H9 (cell line): Measurements from ENCODE around the gene DAP3. TPM values are rescaled to one million over a fixed set of nuclear protein-coding genes. Genes with fewer than 3 reads are reported as not detected.
"Not testable (repeated sequence)": the region's sequence is repeated elsewhere in the genome, so short reads cannot be mapped to it uniquely, and the experiment has no call there.

Experiments used
- DNase-seq: peaks from one replicate; pipeline ENCODE4 v3.0.0-alpha.2; 2017
- H2AFZ ChIP-seq: one replicate; pipeline ENCODE4 v1.6.1; 2013; ENCODE audit warnings: mild to moderate bottlenecking, low read length, control low read depth, moderate library complexity
- H2AK5ac ChIP-seq: 2 replicates; pipeline ENCODE4 v1.6.1; 2013; ENCODE audit warnings: low read length, control low read depth, mixed read lengths; ENCODE audit not compliant: insufficient read length
- H2BK120ac ChIP-seq: one replicate; pipeline ENCODE4 v1.6.1; 2013; ENCODE audit warnings: low read depth, mild to moderate bottlenecking, low read length, control low read depth, inconsistent platforms; ENCODE audit not compliant: poor library complexity, severe bottlenecking
- H2BK12ac ChIP-seq: 2 replicates; pipeline ENCODE4 v1.6.1; 2013; ENCODE audit warnings: low read length, control low read depth, mixed read lengths, low read depth; ENCODE audit not compliant: insufficient read length
- H2BK15ac ChIP-seq: 2 replicates; pipeline ENCODE4 v1.6.1; 2013; ENCODE audit warnings: low read depth, low read length, control low read depth
- H2BK20ac ChIP-seq: one replicate; pipeline ENCODE4 v1.6.1; 2013; ENCODE audit warnings: low read depth, mild to moderate bottlenecking, low read length, control low read depth, inconsistent platforms; ENCODE audit not compliant: poor library complexity, severe bottlenecking
- H2BK5ac ChIP-seq: 2 replicates; pipeline ENCODE4 v1.6.1; 2013; ENCODE audit warnings: low read length, control low read depth, mixed read lengths; ENCODE audit not compliant: insufficient read length
- H3K14ac ChIP-seq: 2 replicates; pipeline ENCODE4 v1.6.1; 2013; ENCODE audit warnings: low read length, control low read depth; ENCODE audit not compliant: insufficient read depth
- H3K18ac ChIP-seq: 2 replicates; pipeline ENCODE4 v1.6.1; 2013; ENCODE audit warnings: low read depth, mild to moderate bottlenecking, mixed read lengths, low read length, control low read depth; ENCODE audit not compliant: insufficient read length
- H3K23ac ChIP-seq: 2 replicates; pipeline ENCODE4 v1.6.1; 2013; ENCODE audit warnings: low read length, control low read depth, mixed read lengths, low read depth; ENCODE audit not compliant: insufficient read length
- H3K23me2 ChIP-seq: 2 replicates; pipeline ENCODE4 v1.6.1; 2013; ENCODE audit warnings: low read depth, mild to moderate bottlenecking, mixed read lengths, low read length, control low read depth; ENCODE audit not compliant: insufficient read length, poor library complexity, severe bottlenecking
- H3K27ac ChIP-seq: 2 replicates; pipeline ENCODE4 v1.5.1; 2013; ENCODE audit warnings: low read length, control low read depth, mixed read lengths, low read depth; ENCODE audit not compliant: insufficient read length
- H3K27me3 ChIP-seq: 2 replicates; pipeline ENCODE4 v1.6.1; 2013; ENCODE audit warnings: low read length, control low read depth, inconsistent platforms; ENCODE audit not compliant: insufficient read depth
- H3K4ac ChIP-seq: 2 replicates; pipeline ENCODE4 v1.6.1; 2013; ENCODE audit warnings: low read depth, mild to moderate bottlenecking, control low read depth, inconsistent platforms, low read length, moderate library complexity
- H3K4me1 ChIP-seq: 2 replicates; pipeline ENCODE4 v1.6.1; 2013; ENCODE audit warnings: low read length, control low read depth, inconsistent platforms; ENCODE audit not compliant: insufficient read depth
- H3K4me2 ChIP-seq: 2 replicates; pipeline ENCODE4 v1.6.1; 2013; ENCODE audit warnings: low read length, control low read depth, mixed read lengths; ENCODE audit not compliant: insufficient read length, insufficient read depth
- H3K56ac ChIP-seq: 2 replicates; pipeline ENCODE4 v1.6.1; 2013; ENCODE audit warnings: low read depth, mild to moderate bottlenecking, mixed read lengths, low read length, control low read depth; ENCODE audit not compliant: insufficient read length
- H3K79me1 ChIP-seq: 2 replicates; pipeline ENCODE4 v1.6.1; 2013; ENCODE audit warnings: low read depth, mild to moderate bottlenecking, moderate library complexity, low read length, control low read depth, inconsistent platforms; ENCODE audit not compliant: insufficient read depth, poor library complexity, severe bottlenecking
- H3K79me2 ChIP-seq: 2 replicates; pipeline ENCODE4 v1.6.1; 2013; ENCODE audit warnings: low read length, control low read depth, inconsistent platforms; ENCODE audit not compliant: insufficient read depth
- H3K9ac ChIP-seq: 2 replicates; pipeline ENCODE4 v1.6.1; 2013; ENCODE audit warnings: low read length, control low read depth, mixed read lengths; ENCODE audit not compliant: insufficient read length; ENCODE audit errors: extremely low read depth
- H3K9me3 ChIP-seq: one replicate; pipeline ENCODE4 v1.6.1; 2013; ENCODE audit warnings: low read depth, low read length, inconsistent platforms; ENCODE audit not compliant: control insufficient read depth
- H3T11ph ChIP-seq: one replicate; pipeline ENCODE4 v1.6.1; 2013; ENCODE audit warnings: mild to moderate bottlenecking, low read length, control low read depth, inconsistent platforms
- H4K20me1 ChIP-seq: one replicate; pipeline ENCODE4 v1.6.1; 2013; ENCODE audit not compliant: control insufficient read depth, insufficient read length, insufficient read depth
- H4K5ac ChIP-seq: 2 replicates; pipeline ENCODE4 v1.6.1; 2013; ENCODE audit warnings: low read depth, mild to moderate bottlenecking, mixed read lengths, low read length, control low read depth; ENCODE audit not compliant: insufficient read length
- H4K8ac ChIP-seq: replicated peaks from 2 replicates; pipeline ENCODE4 v1.6.1; 2013; ENCODE audit warnings: low read length, control low read depth, mixed read lengths, low read depth; ENCODE audit not compliant: insufficient read length
- H4K91ac ChIP-seq: 2 replicates; pipeline ENCODE4 v1.6.1; 2013; ENCODE audit warnings: low read depth, mild to moderate bottlenecking, moderate library complexity, mixed read lengths, low read length, control low read depth; ENCODE audit not compliant: insufficient read length
- H3K27ac Mint-ChIP-seq, 3 experiments: 2 replicates in 2 of 3; 3 replicates in 1 of 3; pipeline ENCODE4 v1.8.0; 2020 to 2021; ENCODE audit warnings: mixed read lengths in 3 of 3, mild to moderate bottlenecking in 1 of 3, moderate library complexity in 1 of 3
- H3K27me3 Mint-ChIP-seq: 2 replicates; pipeline ENCODE4 v1.8.0; 2021; ENCODE audit warnings: low read depth, mild to moderate bottlenecking, moderate library complexity, mixed read lengths
- H3K36me3 Mint-ChIP-seq, 3 experiments: 2 replicates in 2 of 3; 3 replicates in 1 of 3; pipeline ENCODE4 v1.8.0; 2020 to 2021; ENCODE audit warnings: low read depth in 3 of 3, mixed read lengths in 3 of 3; ENCODE audit not compliant: insufficient read depth in 1 of 3
- H3K4me1 Mint-ChIP-seq, 2 experiments: 2 replicates each; pipeline ENCODE4 v1.8.0; 2020; ENCODE audit warnings: mixed read lengths in 2 of 2
- H3K4me3 Mint-ChIP-seq, 2 experiments: 2 replicates in 1 of 2; 3 replicates in 1 of 2; pipeline ENCODE4 v1.8.0; 2020 to 2021; ENCODE audit warnings: mild to moderate bottlenecking in 2 of 2, mixed read lengths in 2 of 2, moderate library complexity in 1 of 2
- H3K9me3 Mint-ChIP-seq, 2 experiments: 2 replicates in 1 of 2; 3 replicates in 1 of 2; pipeline ENCODE4 v1.8.0; 2020; ENCODE audit warnings: mild to moderate bottlenecking in 2 of 2, mixed read lengths in 2 of 2, moderate library complexity in 1 of 2
- CTCF ChIP-seq: fragments of 200-600 bp; sonication (generic); conservative IDR thresholded peaks from 3 replicates; pipeline ENCODE4 v1.8.0; 2021; ENCODE audit warnings: antibody characterized with exemption, mild to moderate bottlenecking
- WGBS: extraction: QIAGEN DNeasy Blood & Tissue Kit; methylation state at CpG from one replicate; pipeline ENCODE4 v1.1.7; 2013; ENCODE audit warnings: missing lambda C conversion rate, low lambda C conversion rate, mixed read lengths; ENCODE audit not compliant: insufficient read length; ENCODE audit errors: extremely low coverage; 5-methylcytosine and 5-hydroxymethylcytosine counted together
- total RNA-seq: library from RNA; stranded (reverse); gene quantifications from 2 replicates; pipeline ENCODE4 v1.2.1, GENCODE V29; 2021

The DAP3 gene
- total RNA-seq, 1 experiment from 2014 or later, result 114 TPM

- Histone ChIP-seq H3K23ac (no peak overlapping the region), H3K56ac (no peak overlapping the region), H2AFZ (no peak overlapping the region), H3K27me3 (no peaks in the 10 kb centered on the region), H3K9ac (no peak overlapping the region), H2BK120ac (no peak overlapping the region), H3K79me1 (peaks cover 11% of the 10 kb centered on the region), H3K14ac (no peak overlapping the region), H3K4me2 (no peak overlapping the region), H3K79me2 (peaks cover 16% of the 10 kb centered on the region; the same call in 1 of the 2 replicates), H2BK15ac (no peak overlapping the region), H4K91ac (no peak overlapping the region), H2BK20ac (no peak overlapping the region), H3T11ph (no peak overlapping the region), H3K18ac (no peak overlapping the region), H4K8ac (no peak overlapping the region), H4K20me1 (no peaks in the 10 kb centered on the region), H3K4ac (no peak overlapping the region), H3K23me2 (no peaks in the 10 kb centered on the region), H3K9me3 (no peaks in the 10 kb centered on the region), H4K5ac (no peak overlapping the region), H2AK5ac (no peak overlapping the region), H3K4me1 (0 out of 2 replicates have a peak, but pooled peaks cover 3% of the 10 kb centered on the region), H2BK5ac (no peak overlapping the region), H3K27ac (peak overlapping the region; percentile 26), H2BK12ac (no peak overlapping the region)
- no peak for TF ChIP-seq CTCF
- Mint-ChIP-seq H3K4me3 (no peak overlapping the region), H3K4me1 (peaks cover 35 to 41% of the 10 kb centered on the region in 2 experiments), H3K27ac (peak overlapping the region in 2 of 3 experiments; percentile 36 to 76; a peak in 4 of 7 replicates), H3K36me3 (peaks cover 36 to 46% (median 44%) of the 10 kb centered on the region in 3 experiments), H3K9me3 (peaks cover 22 to 24% of the 10 kb centered on the region in 2 experiments), H3K27me3 (no peaks in the 10 kb centered on the region)
- no CpG with 5 or more reads among the region's 13 CpGs for WGBS
- no peak for DNase-seq
These were observed 9.6 kb downstream of the DAP3 start for GRCh38 chr1:155698382-155699038.

GRCh38 chr1:155699062-155699461, 10.2 kb downstream of the DAP3 start:
- H3K27ac Mint-ChIP-seq, result peak overlapping the region in 2 of 3 experiments; percentile 36 to 76; a peak in 4 of 7 replicates
- not testable (repeated sequence) for H3K4me1 ChIP-seq, H4K5ac ChIP-seq, H3T11ph ChIP-seq, H3K14ac ChIP-seq, H4K91ac ChIP-seq, H3K4me3 Mint-ChIP-seq, H2BK120ac ChIP-seq, H4K8ac ChIP-seq, H2BK20ac ChIP-seq, H3K27me3 Mint-ChIP-seq, H3K9ac ChIP-seq, H3K4me2 ChIP-seq, H2AK5ac ChIP-seq, H2BK12ac ChIP-seq, H2AFZ ChIP-seq, H3K18ac ChIP-seq, H4K20me1 ChIP-seq, H3K9me3 ChIP-seq, H3K56ac ChIP-seq, H2BK15ac ChIP-seq, DNase-seq, H3K23ac ChIP-seq, H2BK5ac ChIP-seq, H3K23me2 ChIP-seq, H3K4ac ChIP-seq, H3K27me3 ChIP-seq
- Histone ChIP-seq H3K79me1 (peaks cover 14% of the 10 kb centered on the region), H3K79me2 (peaks cover 13% of the 10 kb centered on the region; the same call in 1 of the 2 replicates), H3K27ac (peak overlapping the region; percentile 26)
- peaks cover 33 to 46% (median 43%) of the 10 kb centered on the region in 3 experiments for H3K36me3 Mint-ChIP-seq
- peaks cover 35 to 38% of the 10 kb centered on the region in 2 experiments for H3K4me1 Mint-ChIP-seq
- H3K9me3 Mint-ChIP-seq, result peaks cover 22 to 24% of the 10 kb centered on the region in 2 experiments
- WGBS, result no CpG with 5 or more reads among the region's 4 CpGs
